ENCODE measurements around the gene SCNM1.
"Not testable (repeated sequence)": the region's sequence is repeated elsewhere in the genome, so short reads cannot be mapped to it uniquely, and the experiment has no call there.

The SCNM1 gene

DNA sequence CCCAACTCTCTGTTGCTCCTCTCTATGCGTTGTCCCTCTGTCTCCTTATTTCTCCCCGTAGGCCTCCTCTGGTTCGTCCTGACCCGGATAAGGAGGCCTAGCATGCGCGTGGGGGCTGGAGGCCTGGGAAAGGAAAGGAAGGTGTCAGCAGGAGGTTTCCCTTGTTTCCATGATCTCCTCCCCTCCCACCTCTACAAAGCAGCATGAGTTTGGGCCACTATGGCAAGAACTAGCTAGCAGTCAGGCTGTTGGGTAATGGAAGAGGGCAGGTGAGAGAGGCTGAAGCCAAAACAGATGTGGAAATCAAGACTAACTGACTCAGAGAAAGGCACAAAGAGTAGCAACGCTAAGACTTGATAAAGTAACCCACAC is 18.8 kb upstream of the SCNM1 start:
- no peak for DNase-seq

DNA sequence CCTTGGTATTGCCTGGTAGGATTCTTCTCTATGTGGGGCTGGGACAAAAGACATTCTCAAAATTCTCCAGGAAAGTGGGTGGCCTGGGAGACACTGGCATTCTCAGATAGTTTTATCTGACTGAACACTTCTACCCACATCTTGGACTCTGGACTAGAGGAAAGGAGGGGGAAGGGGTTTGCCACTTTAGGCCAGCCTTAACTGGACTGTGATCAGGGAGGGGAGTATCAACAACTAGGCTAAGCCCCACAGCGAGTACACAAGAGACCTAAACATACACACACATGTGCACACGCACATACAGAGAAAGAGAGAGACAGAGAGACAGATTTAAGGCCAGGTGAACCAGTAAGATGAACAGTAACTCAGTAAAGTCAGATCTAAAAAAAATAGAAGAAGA is 18.3 kb upstream of the SCNM1 start:
- DNase-seq, result no peak

DNA sequence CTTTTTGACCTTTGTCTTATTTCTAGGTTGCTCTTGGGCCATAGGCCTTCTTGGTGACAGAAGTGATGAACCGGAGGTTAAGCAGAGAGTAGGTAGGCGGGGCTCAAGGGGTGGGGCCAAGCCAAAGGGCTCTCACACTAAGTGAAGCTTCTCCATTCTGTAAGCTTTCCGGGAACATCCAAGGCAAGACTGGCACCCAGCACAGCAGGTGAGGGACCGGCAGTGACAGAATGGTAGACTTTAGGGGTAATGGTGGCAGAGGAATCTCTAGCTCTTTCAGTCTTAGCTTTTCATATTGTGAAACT is 9.5 kb upstream of the SCNM1 start, which contains the start of gene TNFAIP8L2:
TNFAIP8L2 (plus strand) TSS at position 135 of the 305 bp plus-strand sequence. CDS start 2,049 bp downstream, outside the sequence.
- DNase-seq, result peak; percentile 75

DNA sequence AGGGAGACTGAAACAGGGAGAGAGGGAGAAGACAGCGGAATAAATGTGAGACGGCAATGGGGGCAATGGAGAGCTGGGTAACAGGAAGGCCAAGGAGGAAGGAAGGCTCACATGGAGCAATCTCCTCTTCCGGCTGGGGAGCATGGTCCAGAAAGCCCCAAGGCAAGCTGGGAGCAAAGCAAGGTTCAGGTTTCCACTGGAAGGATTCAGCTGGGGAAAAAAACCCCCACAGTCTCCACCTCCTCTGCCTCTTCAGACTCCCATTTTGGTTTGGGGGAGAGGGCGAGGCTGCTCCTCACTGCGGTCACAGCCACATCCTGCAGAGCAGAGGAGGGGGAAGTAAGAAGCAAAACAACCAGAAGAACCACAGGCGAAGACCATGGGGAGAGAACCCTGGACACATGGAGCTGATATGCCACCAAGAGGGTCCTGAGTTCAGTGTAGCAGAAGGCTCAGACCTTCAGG is 8.8 kb upstream of the SCNM1 start:
- peak; percentile 69 for DNase-seq

DNA sequence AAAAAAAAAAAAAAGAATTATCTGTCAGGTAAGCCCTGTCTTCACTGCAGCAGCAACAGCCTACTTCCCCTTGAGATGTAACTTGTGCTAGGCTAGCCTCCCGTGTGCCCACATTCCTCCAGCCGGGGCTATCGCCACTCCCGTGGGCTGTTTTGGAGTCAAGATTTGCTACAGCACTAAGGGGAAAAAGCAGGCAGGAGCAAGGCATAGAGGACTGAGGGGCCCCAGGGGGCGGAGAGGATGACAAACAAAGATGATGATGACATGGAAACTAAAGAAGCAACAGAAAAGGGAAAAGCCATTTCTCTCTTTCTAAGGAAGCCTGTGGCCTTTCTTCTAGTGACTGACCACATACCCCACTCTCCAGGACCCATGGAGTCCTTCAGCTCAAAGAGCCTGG is 7.6 kb upstream of the SCNM1 start:
- no peak for DNase-seq

DNA sequence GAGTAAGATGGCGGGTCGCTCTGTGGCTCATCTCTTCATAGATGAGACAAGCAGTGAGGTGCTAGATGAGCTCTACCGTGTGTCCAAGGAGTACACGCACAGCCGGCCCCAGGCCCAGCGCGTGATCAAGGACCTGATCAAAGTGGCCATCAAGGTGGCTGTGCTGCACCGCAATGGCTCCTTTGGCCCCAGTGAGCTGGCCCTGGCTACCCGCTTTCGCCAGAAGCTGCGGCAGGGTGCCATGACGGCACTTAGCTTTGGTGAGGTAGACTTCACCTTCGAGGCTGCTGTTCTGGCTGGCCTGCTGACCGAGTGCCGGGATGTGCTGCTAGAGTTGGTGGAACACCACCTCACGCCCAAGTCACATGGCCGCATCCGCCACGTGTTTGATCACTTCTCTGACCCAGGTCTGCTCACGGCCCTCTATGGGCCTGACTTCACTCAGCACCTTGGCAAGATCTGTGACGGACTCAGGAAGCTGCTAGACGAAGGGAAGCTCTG is 7.1 kb upstream of the SCNM1 start:
- DNase-seq, result no peak

DNA sequence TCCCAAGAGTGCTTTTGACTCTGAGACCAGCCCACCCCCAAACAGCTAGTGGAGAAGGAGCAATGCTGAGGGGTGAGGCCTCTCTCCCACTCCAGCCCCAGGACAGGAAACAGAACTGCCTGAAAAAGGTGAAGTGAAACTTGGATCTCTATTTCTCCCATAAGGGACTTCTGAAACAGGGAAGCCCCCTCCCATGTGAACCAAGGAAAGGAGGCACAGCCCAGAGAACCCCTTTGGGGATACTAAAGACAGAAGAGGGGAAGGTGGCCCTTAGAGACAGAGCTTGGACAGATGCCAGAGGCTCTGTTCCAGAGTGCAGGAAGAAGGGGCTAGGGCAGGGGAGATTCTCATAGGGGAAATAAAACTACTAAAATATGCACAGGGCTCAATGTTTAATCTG is 6.6 kb upstream of the SCNM1 start:
- DNase-seq, result no peak

DNA sequence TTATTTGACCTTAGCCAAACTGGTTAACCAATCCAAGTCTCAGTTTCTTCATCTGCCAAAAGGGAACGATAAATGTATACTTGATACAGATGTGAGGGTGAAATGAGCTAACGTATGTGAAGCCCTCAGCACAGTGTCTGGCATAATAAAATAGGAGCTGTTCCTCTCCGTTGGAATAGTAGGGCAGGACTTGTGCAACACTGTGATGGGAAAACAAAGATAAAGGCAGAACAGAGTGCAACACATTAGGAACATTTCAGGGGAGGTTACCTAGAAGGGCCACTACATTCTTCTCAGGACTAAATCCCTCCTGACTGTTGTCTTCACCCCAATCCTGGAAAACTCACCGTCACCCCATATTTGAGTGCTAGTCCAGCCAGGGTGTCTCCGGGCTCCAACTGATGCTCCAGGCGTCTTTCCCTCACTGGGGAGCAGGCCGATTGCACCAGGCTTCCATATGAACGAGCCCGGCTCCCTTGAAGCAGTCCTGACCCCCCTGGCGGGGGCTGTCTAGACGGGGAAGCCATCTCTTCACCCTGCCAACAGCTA is 1.1 kb upstream of the SCNM1 start:
- no peak for DNase-seq

DNA sequence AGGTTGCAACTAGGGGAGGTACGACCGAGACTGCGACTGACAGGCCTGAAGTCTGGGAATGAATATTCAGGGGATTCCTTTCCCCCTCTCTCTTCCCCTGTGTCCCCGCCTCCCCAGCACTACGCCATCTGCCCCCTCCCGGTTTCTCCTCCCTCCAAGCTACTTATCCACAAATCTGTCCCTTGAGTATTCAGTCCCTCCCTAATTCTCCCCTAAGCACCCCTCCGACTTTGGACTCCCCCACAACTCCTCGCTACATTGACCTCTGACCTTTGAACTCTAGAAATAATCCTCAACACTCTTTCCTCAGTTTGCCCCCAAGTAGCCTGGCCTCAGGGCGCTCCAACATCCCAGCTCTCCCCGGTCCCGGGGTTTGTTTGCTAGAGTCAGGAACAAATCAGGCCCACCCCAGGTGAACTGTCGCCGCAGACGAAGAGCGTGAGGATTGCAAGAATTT is 635 bp upstream of the SCNM1 start:
- no peak for DNase-seq

DNA sequence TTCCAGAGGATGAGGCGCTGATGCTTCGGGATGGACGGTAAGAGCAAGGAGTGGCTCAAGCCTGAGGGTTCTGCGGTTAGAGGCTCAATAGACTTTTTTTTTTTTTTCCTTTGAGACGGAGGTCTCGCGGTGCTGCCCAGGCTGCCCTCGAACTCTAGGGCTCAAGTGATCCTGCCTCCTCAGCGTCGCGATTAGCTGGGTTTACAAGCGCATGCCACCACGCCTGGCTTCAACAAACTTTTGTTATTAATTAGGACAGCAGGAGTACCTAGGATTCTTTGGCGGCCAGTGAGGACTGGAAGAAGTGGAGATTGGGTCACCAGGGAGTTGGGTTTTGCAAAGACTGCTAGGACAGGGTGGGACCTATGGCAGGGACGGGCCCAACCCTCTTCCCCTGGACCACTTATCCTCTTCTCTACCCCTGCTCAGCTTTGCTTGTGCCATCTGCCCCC is 587 bp downstream of the SCNM1 start:
- no peak for DNase-seq

DNA sequence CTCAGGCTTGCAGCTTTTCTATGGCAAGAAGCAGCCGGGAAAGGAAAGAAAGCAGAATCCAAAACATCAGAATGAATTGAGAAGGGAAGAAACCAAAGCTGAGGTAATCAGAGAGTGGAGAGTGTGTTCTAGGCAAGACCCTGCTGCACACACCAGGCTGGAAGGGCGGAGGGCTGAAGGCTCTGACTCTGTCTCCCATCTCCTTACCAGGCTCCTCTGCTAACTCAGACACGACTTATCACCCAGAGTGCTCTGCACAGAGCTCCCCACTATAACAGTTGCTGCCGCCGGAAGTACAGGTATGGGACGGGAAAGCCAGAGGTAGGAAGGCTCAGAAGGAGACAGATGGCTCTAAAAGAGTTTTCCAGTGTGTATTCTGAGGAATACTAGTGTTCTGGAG is 1.2 kb downstream of the SCNM1 start:
- no peak for DNase-seq

DNA sequence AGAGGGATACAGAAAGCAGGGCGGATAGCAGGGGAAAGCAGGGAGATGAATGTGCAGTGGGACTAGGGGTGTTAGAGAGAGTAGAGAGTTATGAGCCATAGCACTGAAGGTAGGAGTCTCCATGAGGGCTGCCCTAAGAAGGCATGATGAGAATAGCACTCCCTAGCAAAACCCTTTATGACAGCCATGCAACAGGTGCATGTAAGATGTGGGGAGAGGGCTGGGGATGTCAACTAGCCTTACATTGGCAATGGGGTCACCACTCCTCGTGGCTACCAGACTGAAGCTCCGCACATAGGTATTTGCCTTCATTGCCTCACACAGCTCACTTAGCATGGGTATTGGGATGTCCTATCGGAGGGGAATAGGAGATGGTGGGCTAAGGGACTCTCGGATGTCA is 5.2 kb downstream of the SCNM1 start:
- DNase-seq, result no peak

DNA sequence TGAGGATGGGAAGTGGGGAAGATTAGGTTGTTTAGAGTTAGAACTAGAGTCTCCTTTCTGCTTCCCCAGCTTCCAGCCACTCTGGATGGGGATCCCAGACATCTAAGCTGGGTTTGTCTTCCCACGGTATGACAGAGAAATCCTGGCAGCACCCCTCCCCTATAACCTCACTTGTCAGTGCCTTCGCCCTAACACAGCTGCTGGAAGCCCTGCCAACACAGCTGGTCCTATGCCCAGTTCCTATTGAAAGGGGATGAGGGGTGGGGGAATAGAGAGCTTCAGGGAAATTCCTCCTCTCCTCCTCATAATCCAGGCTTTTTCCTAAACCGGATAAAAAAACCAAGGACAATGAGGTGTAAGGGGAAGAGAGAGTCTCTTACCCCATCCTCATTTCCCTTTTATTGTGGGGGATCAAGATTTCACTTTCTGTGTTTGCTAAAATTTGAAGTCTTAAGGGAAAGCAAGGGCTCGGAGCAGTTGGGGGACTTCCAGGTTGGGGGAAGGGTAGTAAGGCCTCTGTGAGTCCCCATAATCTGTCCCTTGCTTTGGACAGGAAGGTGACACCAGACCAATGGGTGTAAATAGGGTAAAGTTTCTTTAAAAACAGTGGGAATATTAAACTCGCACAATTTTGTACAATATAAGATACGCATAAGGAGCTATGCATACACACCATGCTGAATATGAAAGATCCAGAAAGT is 9.2 kb downstream of the SCNM1 start:
- DNase-seq, result no peak

DNA sequence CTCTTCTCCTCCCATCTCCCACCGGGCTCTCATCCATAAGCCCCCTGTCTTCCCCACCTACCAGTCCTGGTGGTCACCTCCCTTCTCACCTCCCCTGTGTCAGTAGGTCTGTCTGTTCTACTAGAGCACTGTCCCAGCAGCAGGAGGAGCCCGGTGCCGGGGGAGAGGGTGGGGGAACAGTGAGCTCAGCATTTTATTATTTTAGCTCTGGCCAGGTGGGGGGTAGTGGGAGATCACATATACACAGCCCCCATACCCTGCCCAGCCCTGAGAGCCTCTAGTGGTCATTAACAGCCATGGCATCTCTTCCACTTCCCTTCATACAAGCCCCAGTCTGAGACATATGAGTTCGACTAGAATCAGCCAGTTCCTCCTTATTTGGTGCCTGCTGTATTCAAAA is 9.9 kb downstream of the SCNM1 start, which contains the start of gene TMOD4:
TMOD4 (minus strand) TSS at position 119 of the 400 bp plus-strand sequence. CDS start 1,106 bp downstream, outside the sequence.
- no peak for DNase-seq

DNA sequence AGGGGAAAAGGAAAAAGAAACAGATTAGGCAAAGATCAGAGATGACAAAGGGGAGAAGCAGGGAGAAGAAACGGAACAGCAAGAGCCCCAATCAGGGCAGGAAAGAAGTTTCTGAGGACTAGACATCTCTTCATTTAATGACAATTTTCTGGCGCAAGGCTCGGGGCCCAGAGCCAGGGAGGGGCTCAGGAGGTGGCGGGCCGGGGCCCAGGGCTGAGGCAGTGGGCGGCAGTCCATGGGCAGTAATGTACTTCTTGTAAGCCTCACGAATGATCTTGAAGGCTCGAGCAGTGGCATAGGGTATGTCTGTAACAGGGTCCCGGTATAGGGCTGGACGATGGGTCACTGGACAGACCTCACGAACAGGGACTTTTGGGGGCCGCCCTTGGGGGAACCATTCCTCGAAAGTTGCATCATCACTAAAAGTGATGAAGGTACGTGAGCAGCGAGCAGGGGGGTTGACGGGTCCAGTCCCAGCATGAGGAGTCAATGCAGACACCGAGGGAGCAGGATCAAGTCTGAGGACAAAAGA is 10.6 kb downstream of the SCNM1 start:
- no peak for DNase-seq

DNA sequence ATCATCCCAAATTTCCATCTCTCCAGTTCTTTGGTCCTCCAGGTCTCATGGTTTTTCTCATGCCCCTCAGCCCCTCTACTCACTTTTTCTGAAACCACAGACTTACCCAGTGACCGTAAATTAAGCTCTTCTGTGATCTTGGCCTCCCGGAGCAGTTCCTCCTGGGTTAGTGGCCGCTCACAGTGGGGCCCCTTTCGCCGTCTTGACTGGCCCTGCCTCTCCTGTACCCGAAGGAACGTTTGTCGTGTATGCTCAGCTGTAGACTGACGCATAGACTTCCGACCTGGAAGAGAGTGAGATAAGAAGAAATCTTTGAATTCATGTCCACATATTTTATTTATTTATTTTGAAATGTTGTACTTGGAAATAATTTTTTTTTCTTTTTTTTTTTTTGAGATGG is 18.3 kb downstream of the SCNM1 start:
- no peak for DNase-seq

DNA sequence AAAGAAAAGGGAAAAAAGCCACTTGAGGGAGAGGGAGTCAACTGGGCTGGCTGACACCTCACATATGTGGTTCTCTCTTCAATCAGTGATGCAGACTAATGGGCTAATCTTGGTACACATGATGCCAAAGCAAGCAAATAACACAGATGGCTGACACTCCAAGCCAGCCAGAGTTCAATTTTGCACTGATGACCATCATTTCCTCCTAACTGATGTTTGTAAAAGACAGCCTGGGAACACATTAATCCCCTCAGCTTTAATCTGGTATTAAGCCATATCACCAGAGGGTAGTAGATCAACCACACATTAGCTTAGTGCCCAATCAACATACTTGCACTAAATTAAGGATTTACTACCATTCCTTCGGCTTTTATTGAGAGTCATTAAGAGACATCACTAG is 21.3 kb downstream of the SCNM1 start:
- no peak for DNase-seq

DNA sequence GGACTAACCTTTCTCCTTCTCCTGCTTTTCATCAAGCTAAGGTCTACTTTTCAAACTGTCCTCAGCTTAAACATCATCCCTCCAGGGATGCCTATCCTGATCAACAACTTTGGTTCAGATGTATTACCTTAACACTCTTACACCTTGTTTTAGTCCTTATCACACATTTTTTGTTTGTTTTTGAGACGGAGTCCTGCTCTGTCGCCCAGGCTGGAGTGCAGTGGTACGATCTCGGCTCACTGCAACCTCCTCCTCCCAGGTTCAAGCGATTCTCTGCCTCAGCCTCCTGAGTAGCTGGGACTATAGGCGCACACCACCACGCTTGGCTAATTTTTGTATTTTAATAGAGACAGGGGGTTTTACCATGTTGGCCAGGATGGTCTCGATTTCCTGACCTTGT is 22.7 kb downstream of the SCNM1 start:
- DNase-seq, result not testable (repeated sequence)

DNA sequence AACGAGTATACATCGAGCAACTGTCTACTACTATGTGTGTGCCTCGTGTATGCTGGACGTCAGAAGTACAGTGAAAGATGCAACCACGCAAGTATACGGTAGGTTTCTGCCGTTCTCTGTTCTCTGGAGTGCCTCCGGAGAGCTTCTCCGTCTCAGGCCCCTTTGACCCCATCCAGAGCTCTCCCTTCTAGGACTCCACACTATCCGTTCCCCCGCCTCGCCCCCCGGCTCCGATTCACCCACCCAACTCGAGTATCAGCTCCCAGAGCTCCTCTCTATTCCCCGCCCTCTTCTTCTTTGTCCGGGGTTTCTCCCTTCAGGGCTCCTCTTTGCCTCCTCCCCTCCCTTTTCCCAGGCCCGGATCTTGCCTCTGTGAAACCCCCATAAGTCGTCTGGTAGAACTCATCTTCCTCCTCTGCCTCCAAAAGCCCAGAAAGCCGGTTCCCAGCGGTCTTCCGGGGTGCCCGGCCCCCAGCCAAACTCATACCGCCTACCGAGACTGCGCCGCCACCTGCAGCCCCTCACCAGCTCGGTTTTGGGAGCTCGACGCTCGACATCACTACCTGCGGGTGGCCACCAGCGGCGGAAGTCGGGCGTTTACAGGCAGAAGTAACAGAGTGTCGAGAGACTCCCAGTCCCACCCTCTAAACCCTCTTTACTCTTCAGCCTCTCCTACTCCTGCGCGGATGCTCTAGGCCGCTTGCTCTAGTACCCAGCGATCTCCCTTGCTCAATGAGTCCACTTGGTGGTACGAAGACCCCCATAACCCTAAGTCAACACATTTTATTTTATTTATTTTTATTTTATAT is 23.9 kb downstream of the SCNM1 start, which contains the start of gene VPS72:
VPS72 (minus strand) TSS at position 561 of the 809 bp plus-strand sequence; CDS start at position 485, 76 bp downstream.
- DNase-seq, result peak; percentile 87

DNA sequence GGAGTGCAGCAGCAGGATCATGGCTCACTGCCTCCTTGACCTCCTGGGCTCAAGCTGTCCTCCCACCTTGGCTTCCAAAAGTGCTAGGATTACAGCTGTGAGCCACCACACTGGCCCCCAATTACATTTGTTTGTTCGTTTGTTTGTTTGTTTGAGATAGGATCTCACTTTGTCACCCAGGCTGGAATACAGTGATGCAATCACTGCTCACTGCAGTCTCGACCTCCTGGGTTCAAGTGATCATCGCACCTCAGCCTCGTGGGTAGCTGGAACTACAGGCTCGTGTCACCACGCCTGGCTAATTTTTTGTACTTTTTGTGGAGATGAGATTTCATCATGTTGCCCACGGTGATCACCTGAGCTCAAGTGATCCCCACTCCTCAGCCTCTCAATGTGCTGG is 26.1 kb downstream of the SCNM1 start:
- no peak for DNase-seq

DNA sequence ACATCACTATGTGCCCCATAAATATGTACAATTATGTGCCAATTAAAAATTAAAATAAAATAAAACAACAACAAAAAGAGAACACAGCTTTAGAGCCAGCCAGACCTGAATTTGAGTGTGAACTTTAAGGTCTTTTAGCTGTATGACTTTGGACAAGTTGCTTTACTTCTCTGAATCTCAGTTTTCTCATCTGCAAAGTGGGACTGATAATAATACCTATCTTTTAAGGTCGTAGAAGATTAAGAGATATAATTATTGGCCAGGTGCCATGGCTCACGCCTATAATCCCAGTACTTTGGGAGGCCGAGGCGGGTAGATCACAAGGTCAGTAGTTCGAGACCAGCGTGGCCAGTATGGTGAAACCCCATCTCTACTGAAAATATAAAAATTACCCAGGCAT is 27.4 kb downstream of the SCNM1 start:
- DNase-seq, result no peak

DNA sequence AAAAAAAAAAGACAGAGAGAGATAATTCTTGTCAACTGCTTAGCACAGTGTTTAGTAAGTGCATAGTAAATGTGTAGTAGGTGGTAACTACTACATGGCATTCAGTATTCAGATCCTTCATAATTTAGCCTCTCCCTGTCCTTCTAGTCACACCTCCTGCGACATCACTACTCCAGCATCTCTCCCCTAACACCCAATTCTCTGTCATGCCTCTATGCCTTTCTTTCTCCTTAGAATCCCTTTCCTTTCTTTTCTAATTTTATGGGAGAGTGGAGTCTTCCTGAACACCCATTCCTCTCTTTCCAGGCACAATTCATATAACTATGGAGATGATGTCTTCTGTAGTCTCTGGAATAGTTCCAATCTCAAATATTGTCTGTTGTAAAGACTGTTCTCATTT is 27.9 kb downstream of the SCNM1 start:
- no peak for DNase-seq

DNA sequence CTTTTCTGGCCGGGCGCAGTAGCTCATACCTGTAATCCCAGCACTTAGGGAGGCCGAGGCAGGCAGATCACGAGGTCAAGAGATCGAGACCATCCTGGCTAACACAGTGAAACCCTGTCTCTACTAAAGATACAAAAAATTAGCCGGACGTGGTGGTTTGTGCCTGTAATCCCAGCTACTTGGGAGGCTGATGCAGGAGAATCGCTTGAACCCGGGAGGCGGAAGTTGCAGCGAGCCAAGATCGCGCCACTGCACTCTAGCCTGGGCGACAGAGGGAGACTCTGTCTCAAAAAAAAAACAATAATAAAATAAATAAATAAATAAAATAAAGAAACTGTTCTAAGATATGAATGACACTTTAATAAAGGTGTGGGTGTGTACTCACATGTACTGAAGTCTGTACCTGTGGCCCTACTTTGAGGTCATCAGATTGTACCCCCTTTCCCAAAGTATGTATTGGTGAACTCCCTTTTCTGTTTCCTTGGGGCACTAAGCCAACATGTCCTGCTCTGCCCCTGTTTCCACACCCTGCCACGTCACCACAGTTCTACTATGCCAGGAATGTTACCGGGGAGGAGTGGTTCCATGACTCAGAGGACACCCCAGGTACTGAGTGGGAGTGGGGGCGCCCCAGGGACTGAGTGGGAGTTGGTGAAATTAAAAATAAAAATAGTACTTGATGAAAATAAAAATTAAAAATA is 29.1 kb downstream of the SCNM1 start:
- DNase-seq, result not testable (repeated sequence)
